ENCODE measurements around the gene ATG16L2. TPM values are rescaled to one million over a fixed set of nuclear protein-coding genes. Genes with fewer than 3 reads are reported as not detected.

ATG16L2 gene
- polyA plus RNA-seq, 1 donor from 2014 or later: 9.4 TPM

DNA sequence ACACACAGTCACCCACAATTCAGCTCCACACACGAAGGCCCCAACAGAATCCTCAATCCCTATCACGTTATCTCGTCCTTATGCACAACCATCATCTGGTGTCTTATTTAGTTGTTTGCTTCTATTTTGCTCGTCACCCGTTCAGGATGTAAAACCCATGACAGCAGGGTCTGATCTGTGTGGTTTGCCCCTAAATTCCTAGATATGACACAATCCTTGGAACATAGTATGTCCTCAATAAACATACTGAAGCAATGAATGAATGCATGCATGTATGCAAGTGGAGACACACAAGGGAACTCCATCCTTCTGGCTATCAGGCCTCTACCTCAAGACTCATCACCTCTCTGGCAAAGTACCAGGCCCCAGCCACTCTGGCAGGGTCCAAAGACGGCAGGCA lies 40.5 kb upstream of the ATG16L2 start:
- H3K4me3 ChIP-seq (ENCODE audit: low read length): no peak overlapping the region
- no peaks in the 10 kb centered on the region for H3K9me3 ChIP-seq (ENCODE audit: low read length)
- H3F3A ChIP-seq (ENCODE audit: insufficient read depth, low read length, poor library complexity, severe bottlenecking): no peaks in the 10 kb centered on the region
- H3K79me2 ChIP-seq (replicated peaks; ENCODE audit: insufficient read depth, low read length): no peaks in the 10 kb centered on the region
- H2AFZ ChIP-seq (ENCODE audit: low read depth, low read length): no peak overlapping the region
- H3K36me3 ChIP-seq (ENCODE audit: insufficient read depth, low read length): no peaks in the 10 kb centered on the region
- H4K20me1 ChIP-seq (ENCODE audit: insufficient read depth): no peaks in the 10 kb centered on the region
- H3K4me2 ChIP-seq (ENCODE audit: low read length): no peak overlapping the region
- no peak overlapping the region for H3K9ac ChIP-seq (ENCODE audit: low read length)
- H3K27ac ChIP-seq (ENCODE audit: low read length): no peak overlapping the region
- TF ChIP-seq MXI1 (conservative IDR thresholded peaks at IDR 0.05; ENCODE audit: poor library complexity, severe bottlenecking) (no peak), EP300 (conservative IDR thresholded peaks at IDR 0.05; ENCODE audit: poor library complexity, severe bottlenecking) (no peak), SMC3 (conservative IDR thresholded peaks at IDR 0.05; ENCODE audit: poor library complexity) (no peak), TAF1 (IDR thresholded peaks at IDR 0.05; ENCODE audit: low read depth) (no peak), REST (IDR thresholded peaks at IDR 0.05; ENCODE audit: borderline replicate concordance) (no peak), POLR2AphosphoS5 (IDR thresholded peaks at IDR 0.05) (no peak), RAD21 (conservative IDR thresholded peaks at IDR 0.05) (no peak), EZH2 (IDR thresholded peaks at IDR 0.05; ENCODE audit: borderline replicate concordance, insufficient read depth, low read length, poor library complexity, severe bottlenecking) (no peak)
- TF ChIP-seq, protein P1, sequence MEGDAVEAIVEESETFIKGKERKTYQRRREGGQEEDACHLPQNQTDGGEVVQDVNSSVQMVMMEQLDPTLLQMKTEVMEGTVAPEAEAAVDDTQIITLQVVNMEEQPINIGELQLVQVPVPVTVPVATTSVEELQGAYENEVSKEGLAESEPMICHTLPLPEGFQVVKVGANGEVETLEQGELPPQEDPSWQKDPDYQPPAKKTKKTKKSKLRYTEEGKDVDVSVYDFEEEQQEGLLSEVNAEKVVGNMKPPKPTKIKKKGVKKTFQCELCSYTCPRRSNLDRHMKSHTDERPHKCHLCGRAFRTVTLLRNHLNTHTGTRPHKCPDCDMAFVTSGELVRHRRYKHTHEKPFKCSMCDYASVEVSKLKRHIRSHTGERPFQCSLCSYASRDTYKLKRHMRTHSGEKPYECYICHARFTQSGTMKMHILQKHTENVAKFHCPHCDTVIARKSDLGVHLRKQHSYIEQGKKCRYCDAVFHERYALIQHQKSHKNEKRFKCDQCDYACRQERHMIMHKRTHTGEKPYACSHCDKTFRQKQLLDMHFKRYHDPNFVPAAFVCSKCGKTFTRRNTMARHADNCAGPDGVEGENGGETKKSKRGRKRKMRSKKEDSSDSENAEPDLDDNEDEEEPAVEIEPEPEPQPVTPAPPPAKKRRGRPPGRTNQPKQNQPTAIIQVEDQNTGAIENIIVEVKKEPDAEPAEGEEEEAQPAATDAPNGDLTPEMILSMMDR (IDR thresholded peaks at IDR 0.05; ENCODE audit: poor library complexity, severe bottlenecking): no peak
- H3K27me3 ChIP-seq (ENCODE audit: insufficient read depth, low read depth, low read length): no peaks in the 10 kb centered on the region
- H3K9me2 ChIP-seq (ENCODE audit: insufficient read depth, low read length): no peaks in the 10 kb centered on the region

- H3K27me3 ChIP-seq (ENCODE audit: insufficient read depth, low read depth, low read length): no peaks in the 10 kb centered on the region
- no peaks in the 10 kb centered on the region for H3K9me3 ChIP-seq (ENCODE audit: low read length)
- H4K20me1 ChIP-seq (ENCODE audit: insufficient read depth): no peaks in the 10 kb centered on the region
- H3K4me3 ChIP-seq (ENCODE audit: low read length): no peak overlapping the region
- no peak overlapping the region for H2AFZ ChIP-seq (ENCODE audit: low read depth, low read length)
- H3K36me3 ChIP-seq (ENCODE audit: insufficient read depth, low read length): no peaks in the 10 kb centered on the region
- no peaks in the 10 kb centered on the region for H3F3A ChIP-seq (ENCODE audit: insufficient read depth, low read length, poor library complexity, severe bottlenecking)
- no peak overlapping the region for H3K4me2 ChIP-seq (ENCODE audit: low read length)
- no peaks in the 10 kb centered on the region for H3K9me2 ChIP-seq (ENCODE audit: insufficient read depth, low read length)
- no peaks in the 10 kb centered on the region for H3K79me2 ChIP-seq (replicated peaks; ENCODE audit: insufficient read depth, low read length)
- H3K27ac ChIP-seq (ENCODE audit: low read length): no peak overlapping the region
- H3K9ac ChIP-seq (ENCODE audit: low read length): no peak overlapping the region
- TF ChIP-seq RAD21 (conservative IDR thresholded peaks at IDR 0.05) (no peak), EP300 (conservative IDR thresholded peaks at IDR 0.05; ENCODE audit: poor library complexity, severe bottlenecking) (no peak), MXI1 (conservative IDR thresholded peaks at IDR 0.05; ENCODE audit: poor library complexity, severe bottlenecking) (no peak), SMC3 (conservative IDR thresholded peaks at IDR 0.05; ENCODE audit: poor library complexity) (no peak), POLR2AphosphoS5 (IDR thresholded peaks at IDR 0.05) (no peak), REST (IDR thresholded peaks at IDR 0.05; ENCODE audit: borderline replicate concordance) (no peak), TAF1 (IDR thresholded peaks at IDR 0.05; ENCODE audit: low read depth) (no peak), EZH2 (IDR thresholded peaks at IDR 0.05; ENCODE audit: borderline replicate concordance, insufficient read depth, low read length, poor library complexity, severe bottlenecking) (no peak)
- TF ChIP-seq, protein P1 (IDR thresholded peaks at IDR 0.05; ENCODE audit: poor library complexity, severe bottlenecking): no peak
Observed at GRCh38 chr11:72774499-72774898, 39.7 kb upstream of the ATG16L2 start.
